Measurements from ENCODE around the gene PCDHAC1. TPM values are rescaled to one million over a fixed set of nuclear protein-coding genes. Genes with fewer than 3 reads are reported as not detected.

Gene PCDHAC1
- total RNA-seq, 2 experiments from 2014 or later, result not detected

DNA sequence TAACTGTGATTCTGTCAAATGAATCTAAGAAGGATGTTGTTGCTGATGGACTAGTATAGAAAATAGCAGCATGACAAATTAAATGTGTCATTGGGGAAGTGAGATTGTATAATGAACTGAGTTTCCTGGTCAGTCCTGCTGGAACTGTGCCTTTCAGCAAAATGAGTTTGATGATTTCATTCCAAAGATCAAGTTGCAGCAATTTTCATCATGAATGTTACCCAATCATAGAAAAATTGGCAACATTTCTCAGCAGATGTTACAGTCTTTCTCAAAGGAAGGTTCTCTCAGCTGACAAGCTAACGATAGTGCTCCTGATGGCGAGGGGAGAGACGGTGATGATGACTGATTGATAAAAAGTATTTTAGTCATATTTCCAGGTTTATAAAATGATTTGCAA lies 50.9 kb downstream of the PCDHAC1 start:
- no peak for DNase-seq

DNA sequence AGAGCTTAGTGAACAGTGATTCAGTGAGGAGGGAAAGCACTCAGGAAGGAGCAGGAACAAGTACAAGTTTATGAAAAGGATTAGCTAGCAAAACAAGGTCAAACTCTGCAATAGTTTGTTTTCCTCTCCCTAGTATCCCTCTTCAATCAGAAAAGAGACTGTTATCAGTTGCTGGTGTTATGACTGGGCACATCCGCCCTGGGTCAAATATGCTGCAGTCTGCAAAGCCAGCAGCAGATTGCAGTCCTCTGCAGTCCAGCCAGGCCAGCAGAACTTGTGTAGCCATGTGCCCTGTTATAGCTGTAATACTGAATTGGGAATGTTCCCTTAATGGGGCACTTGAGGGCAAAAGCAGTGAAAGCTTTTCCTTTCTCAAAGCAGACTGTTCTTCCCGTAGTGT lies 52.2 kb downstream of the PCDHAC1 start:
- intact Hi-C loops (cut with micrococcal nuclease), result no loop called here
- Mint-ChIP-seq H3K36me3 (no peaks in the 10 kb centered on the region), H3K27ac (no peak overlapping the region), H3K9me3 (no peaks in the 10 kb centered on the region), H3K4me3 (no peak overlapping the region), H3K27me3 (peaks cover 3% of the 10 kb centered on the region), H3K4me1 (ENCODE audit: low read depth) (no peaks in the 10 kb centered on the region)
- DNase-seq, result no peak
- CTCF ChIA-PET, result no interaction called here
- POLR2A ChIA-PET, result no interaction called here

More for the DNA sequence above, 50.9 kb downstream of the PCDHAC1 start:
- H3K4me1 Mint-ChIP-seq (ENCODE audit: low read depth), result no peaks in the 10 kb centered on the region
- peaks cover 3% of the 10 kb centered on the region for H3K27me3 Mint-ChIP-seq
- CTCF ChIA-PET, result no interaction called here
- H3K4me3 Mint-ChIP-seq, result no peak overlapping the region
- POLR2A ChIA-PET, result no interaction called here
- no peak overlapping the region for H3K27ac Mint-ChIP-seq
- H3K36me3 Mint-ChIP-seq, result no peaks in the 10 kb centered on the region
- no peaks in the 10 kb centered on the region for H3K9me3 Mint-ChIP-seq
- intact Hi-C loops (cut with micrococcal nuclease), result no loop called here

DNA sequence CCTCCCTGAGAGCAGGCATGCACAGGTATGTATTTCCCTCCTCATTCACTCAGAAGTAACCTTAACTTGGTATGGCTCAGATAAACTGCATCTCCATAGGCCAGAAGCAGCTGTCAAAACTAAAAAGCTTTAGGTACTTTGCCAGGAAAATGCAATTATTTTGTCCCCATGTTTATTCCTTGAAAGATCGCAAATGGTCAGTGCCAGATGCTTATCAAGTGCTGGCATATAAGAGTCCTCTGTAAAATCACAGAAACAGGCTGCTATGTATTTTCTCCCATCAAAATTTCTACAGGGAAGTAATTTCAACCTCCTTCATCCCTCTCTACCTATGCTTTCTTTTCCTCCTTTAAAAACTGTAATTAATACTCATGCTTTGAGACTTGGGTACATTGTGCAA lies 52.9 kb downstream of the PCDHAC1 start:
- H3K9me3 Mint-ChIP-seq, result no peaks in the 10 kb centered on the region
- POLR2A ChIA-PET, result no interaction called here
- H3K4me3 Mint-ChIP-seq, result no peak overlapping the region
- H3K27ac Mint-ChIP-seq, result no peak overlapping the region
- DNase-seq, result no peak
- CTCF ChIA-PET, result no interaction called here
- intact Hi-C loops (cut with micrococcal nuclease), result no loop called here
- peaks cover 3% of the 10 kb centered on the region for H3K27me3 Mint-ChIP-seq
- no peaks in the 10 kb centered on the region for H3K4me1 Mint-ChIP-seq (ENCODE audit: low read depth)
- no peaks in the 10 kb centered on the region for H3K36me3 Mint-ChIP-seq

Other genes starting within 250 kb of the PCDHAC1 start
- 10 to 100 TPM; 91.1 to 91.7 TPM for gene HARS1, start 234.9 kb upstream of the PCDHAC1 start, total RNA-seq
- 10 to 100 TPM; 26.9 to 28.9 TPM for gene HARS2, start 234.8 kb upstream of the PCDHAC1 start, total RNA-seq
- gene ZMAT2, start 225.9 kb upstream of the PCDHAC1 start, total RNA-seq, result 10 to 100 TPM; 51.4 to 53.4 TPM
- not detected for gene PCDHA1, start 140.2 kb upstream of the PCDHAC1 start, total RNA-seq
- gene PCDHA2, start 131.4 kb upstream of the PCDHAC1 start, total RNA-seq, result not detected
- not detected for gene PCDHA3, start 125.2 kb upstream of the PCDHAC1 start, total RNA-seq
- gene PCDHA4, start 119.2 kb upstream of the PCDHAC1 start, total RNA-seq, result not detected
- not detected for gene PCDHA5, start 104.7 kb upstream of the PCDHAC1 start, total RNA-seq
- not detected for gene PCDHA6, start 98.3 kb upstream of the PCDHAC1 start, total RNA-seq
- not detected for gene PCDHA7, start 92.0 kb upstream of the PCDHAC1 start, total RNA-seq
- gene PCDHA8, start 85.1 kb upstream of the PCDHAC1 start, total RNA-seq, result not detected
- not detected for gene PCDHA9, start 77.9 kb upstream of the PCDHAC1 start, total RNA-seq
- gene PCDHA10, start 70.4 kb upstream of the PCDHAC1 start, total RNA-seq, result not detected
- not detected for gene PCDHA11, start 57.3 kb upstream of the PCDHAC1 start, total RNA-seq
- not detected for gene PCDHA12, start 51.0 kb upstream of the PCDHAC1 start, total RNA-seq
- not detected for gene PCDHA13, start 44.2 kb upstream of the PCDHAC1 start, total RNA-seq
- not detected for gene PCDHAC2, start 40.2 kb downstream of the PCDHAC1 start, total RNA-seq
- not detected for gene PCDHB1, start 125.1 kb downstream of the PCDHAC1 start, total RNA-seq
- under 1 TPM in 1 of 2 experiments, not detected in 1; 0.17 TPM for gene PCDHB2, start 168.3 kb downstream of the PCDHAC1 start, total RNA-seq
- not detected for gene PCDHB3, start 174.2 kb downstream of the PCDHAC1 start, total RNA-seq
- gene PCDHB4, start 195.5 kb downstream of the PCDHAC1 start, total RNA-seq, result not detected
- gene PCDHB5, start 208.9 kb downstream of the PCDHAC1 start, total RNA-seq, result not detected
- not detected for gene PCDHB6, start 223.8 kb downstream of the PCDHAC1 start, total RNA-seq
- not detected for gene PCDHB7, start 246.3 kb downstream of the PCDHAC1 start, total RNA-seq

Measured in activated CD4-positive, alpha-beta memory T cell treated with anti-CD3 and anti-CD28 coated beads for 36 hours (primary cell).